OCI-LY1 (cell line): Measurements from ENCODE around the gene DNAJC16.

Source experiments
- H2AFZ ChIP-seq: fragments of 200-600 bp; sonication (generic), shearing (Covaris generic); 2 replicates; pipeline ENCODE4 v1.6.0; 2014; ENCODE audit warnings: antibody characterized with exemption, mild to moderate bottlenecking, low read length
- H3F3A ChIP-seq: fragments of 200-600 bp; sonication (generic), shearing (Covaris generic); 2 replicates; pipeline ENCODE4 v1.6.0; 2014; ENCODE audit warnings: mild to moderate bottlenecking, antibody characterized with exemption, low read length, moderate library complexity; ENCODE audit not compliant: insufficient read depth
- H3K27ac ChIP-seq: fragments of 200-600 bp; sonication (generic); 2 replicates; pipeline ENCODE4 v1.5.1; 2014; ENCODE audit warnings: low read length, mixed run types, mild to moderate bottlenecking, low read depth; ENCODE audit not compliant: poor library complexity, severe bottlenecking
- H3K27me3 ChIP-seq: fragments of 200-600 bp; sonication (generic); 2 replicates; pipeline ENCODE4 v1.6.0; 2014; ENCODE audit warnings: antibody characterized with exemption, mild to moderate bottlenecking, low read length, moderate library complexity; ENCODE audit not compliant: insufficient read depth
- H3K36me3 ChIP-seq: fragments of 200-600 bp; sonication (generic); 2 replicates; pipeline ENCODE4 v1.6.1; 2014; ENCODE audit warnings: mild to moderate bottlenecking, antibody characterized with exemption, low read length, moderate library complexity, mixed read lengths; ENCODE audit not compliant: insufficient read depth
- H3K4me1 ChIP-seq: fragments of 200-600 bp; sonication (generic); 2 replicates; pipeline ENCODE4 v1.5.1; 2014; ENCODE audit warnings: mild to moderate bottlenecking, low read length, moderate library complexity; ENCODE audit not compliant: insufficient read depth, severe bottlenecking
- H3K4me2 ChIP-seq: fragments of 200-600 bp; sonication (generic), shearing (Covaris generic); 2 replicates; pipeline ENCODE4 v1.6.1; 2014; ENCODE audit warnings: low read length
- H3K4me3 ChIP-seq: fragments of 200-600 bp; sonication (generic); 2 replicates; pipeline ENCODE4 v1.5.1; 2014; ENCODE audit warnings: low read length, low read depth, mild to moderate bottlenecking, mixed read lengths; ENCODE audit not compliant: poor library complexity, severe bottlenecking
- H3K79me2 ChIP-seq: fragments of 200-600 bp; shearing (Covaris generic); 2 replicates; pipeline ENCODE4 v1.6.1; 2016; ENCODE audit warnings: mixed run types, low read length, mixed read lengths; ENCODE audit not compliant: insufficient read depth
- H3K9ac ChIP-seq: fragments of 200-600 bp; sonication (generic), shearing (Covaris generic); 2 replicates; pipeline ENCODE4 v1.6.1; 2014; ENCODE audit warnings: mild to moderate bottlenecking, low read length, mixed read lengths
- H3K9me2 ChIP-seq: fragments of 200-600 bp; sonication (generic), shearing (Covaris generic); 2 replicates; pipeline ENCODE4 v1.6.1; 2014; ENCODE audit warnings: low read depth, mild to moderate bottlenecking, low read length, mixed read lengths
- H3K9me3 ChIP-seq: fragments of 200-600 bp; shearing (Covaris generic); 2 replicates; pipeline ENCODE4 v1.6.1; 2014; ENCODE audit warnings: low read length, mixed read lengths
- H4K20me1 ChIP-seq: fragments of 200-600 bp; sonication (generic), shearing (Covaris generic); 2 replicates; pipeline ENCODE4 v1.6.0; 2016; ENCODE audit warnings: mild to moderate bottlenecking, low read length; ENCODE audit not compliant: insufficient read depth
- EZH2 ChIP-seq: fragments of 200-600 bp; sonication (generic), shearing (Covaris generic); IDR thresholded peaks from 2 replicates; pipeline ENCODE4 v1.8.0; 2017; ENCODE audit warnings: borderline replicate concordance, mixed run types, mild to moderate bottlenecking, antibody characterized with exemption, low read length, moderate library complexity, mixed read lengths
- TF ChIP-seq, protein P1 (sequence below): fragments of 200-600 bp; sonication (generic), shearing (Covaris generic); IDR thresholded peaks from 2 replicates; pipeline ENCODE4 v1.5.1; 2017; ENCODE audit warnings: mild to moderate bottlenecking, antibody characterized with exemption, low read length, moderate library complexity, mixed read lengths

The DNAJC16 gene

DNA sequence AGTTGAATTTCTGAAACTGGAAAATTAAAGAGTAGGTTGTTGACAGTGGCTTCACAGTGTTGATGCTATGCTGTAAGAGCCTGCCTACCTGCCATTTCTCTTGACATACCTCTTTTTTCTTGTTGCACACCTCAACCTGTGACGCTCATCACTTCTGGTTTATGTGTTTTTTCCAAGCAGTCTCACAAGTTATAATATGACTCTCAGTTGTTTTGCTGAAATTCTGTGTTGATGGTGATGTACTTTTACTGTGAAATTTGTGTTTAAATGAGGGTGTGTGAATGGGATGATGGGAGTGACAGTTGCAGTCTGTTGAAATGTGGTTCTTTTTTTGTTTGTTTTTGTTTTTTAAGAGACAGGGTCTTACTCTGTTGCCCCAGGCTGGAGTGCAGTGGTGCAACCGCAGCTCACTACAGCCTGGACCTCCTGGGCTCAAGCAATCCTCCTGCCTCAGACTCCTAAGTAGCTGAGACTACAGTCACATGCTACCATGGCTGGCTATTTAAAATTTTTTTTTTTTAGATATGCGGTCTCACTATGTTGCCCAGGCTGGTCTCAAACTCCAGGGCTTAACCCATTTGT lies 97.6 kb downstream of the DNAJC16 start:
- Histone ChIP-seq H3K9me2 (no peaks in the 10 kb centered on the region), H3K27me3 (no peaks in the 10 kb centered on the region), H3K4me1 (peaks cover 50% of the 10 kb centered on the region), H4K20me1 (peaks cover 2% of the 10 kb centered on the region; the same call in 1 of the 2 replicates), H3K4me2 (no peak overlapping the region), H3K4me3 (no peak overlapping the region), H3K79me2 (peaks cover 74% of the 10 kb centered on the region), H3K27ac (no peak overlapping the region), H3K36me3 (peaks cover 36% of the 10 kb centered on the region), H3K9ac (no peak overlapping the region), H3F3A (no peaks in the 10 kb centered on the region), H3K9me3 (no peaks in the 10 kb centered on the region), H2AFZ (no peak overlapping the region)
- TF ChIP-seq, protein P1, sequence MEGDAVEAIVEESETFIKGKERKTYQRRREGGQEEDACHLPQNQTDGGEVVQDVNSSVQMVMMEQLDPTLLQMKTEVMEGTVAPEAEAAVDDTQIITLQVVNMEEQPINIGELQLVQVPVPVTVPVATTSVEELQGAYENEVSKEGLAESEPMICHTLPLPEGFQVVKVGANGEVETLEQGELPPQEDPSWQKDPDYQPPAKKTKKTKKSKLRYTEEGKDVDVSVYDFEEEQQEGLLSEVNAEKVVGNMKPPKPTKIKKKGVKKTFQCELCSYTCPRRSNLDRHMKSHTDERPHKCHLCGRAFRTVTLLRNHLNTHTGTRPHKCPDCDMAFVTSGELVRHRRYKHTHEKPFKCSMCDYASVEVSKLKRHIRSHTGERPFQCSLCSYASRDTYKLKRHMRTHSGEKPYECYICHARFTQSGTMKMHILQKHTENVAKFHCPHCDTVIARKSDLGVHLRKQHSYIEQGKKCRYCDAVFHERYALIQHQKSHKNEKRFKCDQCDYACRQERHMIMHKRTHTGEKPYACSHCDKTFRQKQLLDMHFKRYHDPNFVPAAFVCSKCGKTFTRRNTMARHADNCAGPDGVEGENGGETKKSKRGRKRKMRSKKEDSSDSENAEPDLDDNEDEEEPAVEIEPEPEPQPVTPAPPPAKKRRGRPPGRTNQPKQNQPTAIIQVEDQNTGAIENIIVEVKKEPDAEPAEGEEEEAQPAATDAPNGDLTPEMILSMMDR = no peak
- no peak for TF ChIP-seq EZH2

DNA sequence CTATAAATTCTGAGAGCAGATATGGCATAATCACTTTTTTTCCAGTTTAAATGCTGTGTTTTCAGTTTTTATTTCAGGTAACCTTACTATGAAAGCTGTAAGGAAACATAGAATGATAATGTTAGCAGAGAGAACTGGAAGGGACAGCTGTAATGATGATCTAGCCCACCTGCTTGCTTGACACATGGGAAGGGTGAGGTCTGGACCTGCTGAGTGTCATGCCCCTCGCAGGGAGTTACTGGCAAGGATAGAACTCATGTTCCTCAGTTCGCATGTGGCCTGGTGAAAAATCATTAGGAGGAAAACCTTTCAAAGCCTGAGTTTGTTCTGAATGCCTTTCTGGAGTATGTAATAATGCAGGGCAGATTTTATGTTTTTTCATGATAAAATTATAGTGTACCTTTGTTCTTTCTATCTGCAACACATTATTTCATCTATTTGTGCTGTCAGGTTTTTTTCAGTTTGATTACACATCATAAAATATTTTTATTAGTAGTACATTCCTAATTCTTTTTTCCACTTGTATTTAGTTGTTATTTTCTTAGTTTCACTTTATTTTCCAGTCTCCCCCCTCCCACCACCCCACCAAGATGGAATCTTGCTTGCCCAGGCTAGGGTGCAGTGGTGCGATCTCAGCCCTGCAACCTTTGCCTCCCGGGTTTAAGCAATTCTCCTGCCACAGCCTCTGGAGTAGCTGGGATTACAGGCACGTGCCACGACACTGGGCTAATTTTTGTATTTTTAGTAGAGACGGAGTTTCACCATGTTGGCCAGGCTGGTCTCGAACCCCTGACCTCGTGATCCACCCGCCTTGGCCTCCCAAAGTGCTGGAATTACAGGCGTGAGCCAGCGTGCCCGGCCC lies 98.6 kb downstream of the DNAJC16 start:
- H2AFZ ChIP-seq = no peak overlapping the region
- peaks cover 2% of the 10 kb centered on the region; the same call in 1 of the 2 replicates for H4K20me1 ChIP-seq
- H3K9me2 ChIP-seq = no peaks in the 10 kb centered on the region
- no peaks in the 10 kb centered on the region for H3K9me3 ChIP-seq
- H3K9ac ChIP-seq = no peak overlapping the region
- peaks cover 33% of the 10 kb centered on the region for H3K36me3 ChIP-seq
- peaks cover 63% of the 10 kb centered on the region for H3K79me2 ChIP-seq
- no peak for TF ChIP-seq EZH2
- TF ChIP-seq, protein P1 = no peak
- H3K4me2 ChIP-seq = no peak overlapping the region
- no peak overlapping the region for H3K27ac ChIP-seq
- peaks cover 39% of the 10 kb centered on the region for H3K4me1 ChIP-seq
- H3K4me3 ChIP-seq = no peak overlapping the region
- no peaks in the 10 kb centered on the region for H3F3A ChIP-seq
- H3K27me3 ChIP-seq = no peaks in the 10 kb centered on the region
